ENCODE results near the gene PIEZO2.

GRCh38 chr18:10930076-10930475, 219.3 kb downstream of the PIEZO2 start:
- TF ChIP-seq POLR2A (IDR thresholded peaks at IDR 0.05), result no peak
- TF ChIP-seq CTCF (IDR thresholded peaks at IDR 0.05 in 4 of 5, conservative IDR thresholded peaks at IDR 0.05 in 1 of 5), result no peak
